NCI-H2196 (cell line): ENCODE results near the gene RIMS4.

Source experiments
- DNase-seq: peaks from one replicate; lab custom pipeline; 2025; ENCODE audit not compliant: unreplicated experiment; lab: John Stamatoyannopoulos, UW

The RIMS4 gene

DNA sequence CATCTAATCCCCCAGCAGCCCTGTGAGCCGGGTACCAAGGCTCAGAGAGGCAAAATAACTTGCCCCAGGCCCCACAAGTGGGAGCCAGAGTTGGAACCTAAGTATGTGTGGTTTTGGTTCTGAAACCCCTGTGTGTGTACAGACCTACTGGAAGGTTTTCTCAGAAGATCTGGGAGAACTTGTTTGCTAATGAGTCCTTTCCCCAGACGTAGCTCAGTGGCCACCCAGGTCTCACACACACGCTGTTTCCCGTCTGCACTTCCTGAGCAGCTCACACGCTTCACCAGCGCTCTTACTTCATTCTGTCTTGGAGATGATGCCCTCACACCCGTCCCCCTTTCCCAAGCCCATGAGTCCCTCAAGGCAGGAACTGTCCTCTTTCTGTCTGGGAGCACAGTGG, 87.0 kb downstream of the RIMS4 start:
- no peak for DNase-seq

DNA sequence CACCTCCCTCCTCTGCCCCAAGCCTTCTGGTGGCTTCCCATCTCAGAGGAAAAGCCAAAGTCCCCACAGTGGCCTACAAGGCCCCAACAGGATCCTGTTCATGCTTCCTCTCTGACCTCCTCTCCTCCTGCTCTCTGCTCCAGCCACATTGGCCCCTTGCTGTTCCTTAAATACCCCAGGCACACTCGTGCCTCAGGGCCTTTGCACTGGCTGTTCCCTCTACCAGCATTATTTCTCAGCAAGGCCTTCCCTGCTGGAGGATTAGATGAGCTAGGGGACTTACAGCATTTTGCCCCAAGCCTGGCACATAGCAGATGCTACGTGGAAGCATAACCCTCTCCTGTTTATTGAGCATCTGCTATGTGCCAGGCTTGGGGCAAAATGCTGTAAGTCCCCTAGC, 87.4 kb downstream of the RIMS4 start:
- no peak for DNase-seq

DNA sequence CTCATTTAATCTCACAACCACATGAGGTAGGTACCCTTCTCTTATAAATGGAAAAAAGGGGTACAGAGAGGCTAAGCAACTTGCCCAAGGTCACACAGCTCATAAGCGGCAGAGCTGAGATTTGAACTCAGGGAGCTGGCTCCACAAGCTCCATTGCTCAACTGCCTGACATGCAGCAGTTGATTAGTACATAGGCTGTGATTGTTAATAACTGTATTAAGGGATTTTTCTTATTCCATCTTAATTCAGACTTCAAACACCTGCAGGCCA, 88.6 kb downstream of the RIMS4 start:
- no peak for DNase-seq

DNA sequence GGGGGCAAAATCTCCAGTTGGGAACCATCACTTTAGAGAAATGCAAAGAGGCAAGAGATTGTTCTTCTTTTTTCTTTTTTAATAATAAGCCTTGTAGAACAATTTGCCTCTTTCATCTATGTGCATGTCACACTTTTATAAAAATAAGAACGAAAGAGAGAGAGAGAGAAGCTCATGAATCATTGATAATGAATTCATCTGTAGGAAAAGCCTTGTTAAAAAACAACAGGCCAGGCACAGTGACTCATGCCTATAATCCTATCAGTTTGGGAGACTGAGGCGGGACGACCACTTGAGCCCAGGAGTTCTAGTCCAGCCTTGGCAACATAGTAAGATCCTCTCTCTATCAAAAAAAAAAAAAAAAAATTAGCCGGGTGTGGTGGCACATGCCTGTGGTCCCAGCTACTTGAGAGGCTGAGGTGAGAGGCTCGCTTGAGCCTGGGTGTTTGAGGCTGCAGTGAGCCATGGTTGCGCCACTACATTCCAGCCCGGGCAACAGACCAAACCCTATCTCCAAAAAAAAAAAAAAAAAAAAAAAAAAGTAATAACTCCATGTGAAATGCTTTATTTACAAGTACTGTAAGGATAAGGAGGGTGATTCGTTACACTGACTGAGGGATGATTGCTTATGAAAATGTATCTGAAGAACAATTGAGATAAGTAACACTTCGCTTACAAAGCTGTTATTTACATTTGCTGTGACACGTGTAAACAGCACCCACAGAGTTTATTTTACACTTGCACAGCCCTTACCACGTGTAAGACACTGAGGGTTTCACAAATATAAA, 89.2 kb downstream of the RIMS4 start:
- DNase-seq, result no peak

DNA sequence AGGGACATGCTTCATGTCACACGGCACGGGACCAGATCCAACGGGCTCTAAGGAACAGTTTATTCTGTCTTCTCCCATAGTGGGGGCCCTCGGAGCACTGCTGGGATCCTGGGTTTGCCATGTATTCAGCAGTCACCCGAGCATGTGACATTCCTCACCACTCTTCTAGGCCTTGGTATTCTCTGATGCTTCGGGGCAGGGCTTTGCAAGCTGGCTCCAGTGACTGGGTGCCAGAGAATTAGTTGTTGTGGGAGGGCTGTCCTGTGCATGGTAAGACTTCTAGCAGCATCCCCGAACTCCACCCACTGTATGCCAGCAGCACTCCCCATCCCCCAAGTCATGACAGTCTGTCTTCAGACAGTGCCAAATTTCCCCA, 89.7 kb downstream of the RIMS4 start:
- DNase-seq, result no peak

DNA sequence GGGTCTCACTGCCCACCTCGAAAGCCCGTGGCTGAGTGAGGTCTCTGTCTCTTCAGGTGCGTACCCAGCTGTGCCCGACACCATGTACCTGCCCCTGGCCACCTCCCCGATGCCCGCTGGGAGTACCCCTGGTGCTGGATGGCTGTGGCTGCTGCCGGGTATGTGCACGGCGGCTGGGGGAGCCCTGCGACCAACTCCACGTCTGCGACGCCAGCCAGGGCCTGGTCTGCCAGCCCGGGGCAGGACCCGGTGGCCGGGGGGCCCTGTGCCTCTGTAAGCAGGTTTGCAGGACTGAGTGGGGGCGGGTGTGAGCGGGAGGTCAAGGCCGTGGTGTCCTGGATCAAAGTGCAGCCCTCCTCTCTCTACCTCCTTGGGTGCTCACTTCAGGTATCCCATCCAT, 90.5 kb downstream of the RIMS4 start:
- DNase-seq, result no peak

DNA sequence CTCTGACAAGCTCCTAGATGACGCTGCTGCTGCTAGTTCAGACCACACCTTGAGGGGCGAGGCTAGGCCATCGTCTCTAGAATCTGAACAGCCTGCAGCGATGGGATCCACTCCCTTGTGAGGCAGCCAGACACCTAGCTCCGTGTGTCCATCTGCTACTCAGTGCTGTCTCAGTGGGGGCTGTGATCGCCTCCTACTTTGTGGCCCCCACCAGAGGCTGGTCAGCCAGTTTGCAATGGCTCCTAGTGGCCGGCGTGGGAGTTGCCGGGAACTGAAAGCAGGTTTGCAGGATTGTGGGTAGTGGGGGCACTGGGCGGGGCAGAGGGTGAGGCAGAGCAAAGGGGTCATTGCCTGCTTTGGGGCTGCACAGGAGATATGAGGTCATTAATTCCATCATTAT, 92.4 kb downstream of the RIMS4 start:
- DNase-seq, result no peak

DNA sequence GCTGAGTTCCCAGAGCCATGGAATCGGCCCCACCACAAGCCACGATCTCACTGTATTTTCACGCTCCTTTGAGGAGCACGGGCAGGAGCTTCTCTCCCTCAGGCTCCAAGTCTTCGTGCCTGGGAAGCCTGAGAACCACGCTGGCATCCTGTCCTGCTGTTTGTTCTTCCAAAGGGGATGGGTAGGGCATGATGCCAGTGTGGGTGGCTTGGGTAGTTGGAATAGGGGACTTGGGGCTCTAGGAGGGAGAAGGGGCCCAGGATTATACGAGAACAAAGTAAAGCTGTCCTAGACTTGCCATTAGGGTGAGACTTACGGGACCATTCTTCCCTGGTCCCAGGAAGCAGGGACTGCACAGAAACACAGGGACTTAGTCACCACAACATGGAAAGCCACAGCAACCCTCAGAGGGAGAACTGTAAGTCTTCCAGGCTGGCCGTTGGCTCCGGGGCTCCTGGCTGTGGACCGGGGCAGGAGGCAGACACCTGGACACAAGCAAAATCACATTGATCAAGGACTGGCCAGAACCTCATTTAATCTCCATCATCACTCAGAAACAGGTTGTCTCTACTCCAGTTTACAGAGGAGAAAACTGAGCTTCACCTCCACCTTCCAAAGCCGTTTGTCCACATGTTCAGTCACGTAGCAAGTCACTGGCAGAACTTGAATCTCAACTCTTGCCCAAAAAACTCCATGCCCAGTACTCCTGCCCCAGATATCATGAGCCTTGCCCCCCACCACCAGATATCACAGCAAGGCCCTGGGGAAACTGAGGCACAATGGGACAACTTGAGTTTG, 93.8 kb downstream of the RIMS4 start:
- DNase-seq, result no peak

DNA sequence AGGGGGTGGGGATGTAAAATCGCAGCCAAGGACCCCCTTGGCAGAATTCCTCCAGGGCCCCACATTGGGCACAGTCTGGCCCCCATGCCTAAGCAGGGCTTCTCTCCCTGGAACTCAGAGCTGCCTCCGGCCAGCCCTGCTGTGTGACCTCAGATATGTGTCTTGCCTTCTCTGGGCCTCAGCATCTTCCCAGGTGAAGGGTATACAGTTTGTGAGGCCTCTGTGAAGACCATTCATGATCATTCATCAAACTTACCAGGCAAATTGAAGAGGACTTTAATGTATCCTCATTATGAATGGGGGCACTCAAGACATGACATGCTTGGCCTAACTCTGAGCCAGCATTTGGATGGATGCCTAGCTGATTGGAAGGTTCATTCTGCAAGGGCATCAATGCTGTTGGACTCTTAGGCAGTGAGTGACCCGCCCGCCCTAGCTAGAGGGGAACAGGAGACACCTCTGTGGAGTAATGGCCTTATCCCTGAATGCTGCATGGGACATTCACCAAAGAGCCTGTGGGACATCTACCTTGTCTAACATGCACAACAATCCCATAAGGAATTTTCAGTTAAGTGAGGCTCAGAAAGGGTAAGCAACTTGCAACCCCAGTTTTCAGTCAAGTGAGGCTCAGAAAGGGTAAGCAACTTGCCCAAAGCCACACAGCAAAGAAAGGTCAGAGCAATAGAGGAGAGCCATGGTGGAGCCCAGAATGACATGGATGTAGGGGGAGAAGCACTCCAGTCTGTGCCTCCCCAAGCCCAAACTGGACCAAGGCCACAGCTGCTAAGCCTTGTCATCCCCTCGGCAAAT, 94.6 kb downstream of the RIMS4 start:
- no peak for DNase-seq

DNA sequence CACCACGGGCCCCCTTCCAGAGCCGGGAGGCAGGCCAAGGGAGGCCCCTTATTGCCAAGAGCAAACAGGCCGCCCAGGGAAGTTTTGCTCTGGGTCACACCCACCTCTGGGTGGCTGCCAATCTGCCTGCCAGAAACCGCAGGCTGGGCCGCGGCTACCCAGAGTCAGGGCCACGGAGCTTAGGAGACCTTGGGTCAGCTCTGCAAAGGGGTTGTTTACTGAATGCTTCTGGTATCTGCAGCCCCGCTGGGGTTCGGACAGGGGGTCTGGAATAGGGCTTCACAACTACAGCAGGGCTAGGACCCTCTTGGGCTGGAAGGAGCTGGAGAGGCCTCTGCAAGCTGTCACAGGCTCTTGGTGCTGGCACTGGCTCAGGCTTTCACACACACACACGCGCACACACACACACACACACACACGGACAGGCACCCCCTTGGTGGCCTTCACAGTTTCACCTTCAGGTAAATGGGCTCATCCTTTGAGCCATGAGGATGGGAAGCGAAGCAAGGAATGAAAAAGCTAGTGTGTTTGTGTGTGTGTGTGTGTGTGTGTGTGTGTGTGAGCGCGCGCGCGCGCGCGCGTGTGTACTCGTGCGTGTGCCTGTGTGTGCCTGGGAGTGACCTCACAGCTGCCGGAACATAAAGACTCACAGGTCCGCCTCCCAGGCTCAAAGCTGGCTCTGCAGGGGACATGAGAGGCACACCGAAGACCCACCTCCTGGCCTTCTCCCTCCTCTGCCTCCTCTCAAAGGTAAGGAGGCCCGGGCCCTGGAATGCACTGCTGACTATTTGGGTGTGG, 95.4 kb downstream of the RIMS4 start, which contains the start of gene CCN5:
TSS of gene CCN5 (plus strand) at position 669 of the 798 bp plus-strand sequence. CDS start at position 691, 22 bp downstream.
- DNase-seq, result peak; percentile 80

DNA sequence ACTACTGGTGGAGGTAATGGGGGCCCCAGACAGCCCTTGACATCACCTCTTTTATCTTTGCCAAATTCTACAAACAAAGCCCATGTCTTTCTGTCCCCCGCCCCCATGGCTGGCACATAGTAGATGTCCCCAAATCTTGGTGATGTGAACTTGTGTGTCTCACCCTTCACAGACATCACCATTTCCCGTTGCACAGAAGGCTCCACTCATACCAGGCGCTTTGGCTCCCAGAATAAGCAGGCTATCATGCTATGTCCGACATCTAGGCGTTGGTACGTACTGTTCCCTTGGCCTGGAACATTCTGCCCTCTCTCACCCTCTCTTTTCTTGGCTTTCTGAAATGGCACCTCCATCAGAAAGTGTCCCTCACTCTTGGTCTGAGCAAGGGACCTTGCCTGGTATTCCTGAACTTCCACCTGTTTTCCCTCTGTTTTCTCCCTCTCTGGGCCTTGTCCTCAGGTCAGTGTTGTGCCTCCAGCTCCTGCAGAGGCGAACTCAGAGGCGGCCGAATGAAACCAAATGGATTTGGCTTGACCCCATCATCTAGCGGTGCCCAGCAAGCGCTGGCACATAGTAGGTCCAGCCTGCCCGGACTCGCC, 96.1 kb downstream of the RIMS4 start:
- DNase-seq, result no peak

DNA sequence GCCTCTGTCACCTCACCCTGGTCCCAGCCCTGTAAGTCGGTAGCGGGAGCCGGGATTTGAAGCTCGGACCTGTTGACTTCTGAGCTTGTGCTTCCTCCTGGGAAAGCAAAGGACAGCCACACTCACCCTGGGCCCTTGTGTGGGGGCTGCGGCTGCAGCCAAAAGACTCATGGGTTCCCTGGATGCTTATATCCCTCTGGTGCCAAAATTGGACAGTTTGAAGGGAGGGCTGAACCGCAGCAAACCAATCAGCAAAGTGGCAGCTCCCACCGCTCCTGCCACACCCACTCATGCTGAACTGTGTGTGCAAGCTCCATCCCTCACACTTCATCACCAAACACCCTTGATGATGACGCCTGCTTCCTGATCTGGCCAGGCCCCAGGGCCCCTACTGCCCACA, 99.1 kb downstream of the RIMS4 start:
- DNase-seq, result no peak

DNA sequence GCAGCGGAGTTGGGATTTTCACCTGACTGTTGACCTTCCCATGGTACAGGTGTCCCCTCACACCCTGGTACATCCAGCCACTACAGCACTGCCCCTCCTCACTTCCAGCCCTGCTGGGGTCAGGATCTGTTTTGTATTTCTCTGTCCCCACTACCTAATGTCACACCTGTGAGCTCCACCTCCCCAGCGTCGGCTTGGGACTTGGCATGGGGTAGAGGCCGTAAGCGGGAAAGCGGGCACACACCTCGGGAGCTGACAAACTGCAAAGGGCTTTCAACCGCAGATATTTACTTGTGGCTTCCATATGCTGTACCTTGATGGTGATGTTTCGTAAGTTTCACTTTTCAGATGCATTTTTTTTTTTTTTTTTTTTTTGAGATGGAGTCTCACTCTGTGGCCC, 100.5 kb downstream of the RIMS4 start:
- no peak for DNase-seq

DNA sequence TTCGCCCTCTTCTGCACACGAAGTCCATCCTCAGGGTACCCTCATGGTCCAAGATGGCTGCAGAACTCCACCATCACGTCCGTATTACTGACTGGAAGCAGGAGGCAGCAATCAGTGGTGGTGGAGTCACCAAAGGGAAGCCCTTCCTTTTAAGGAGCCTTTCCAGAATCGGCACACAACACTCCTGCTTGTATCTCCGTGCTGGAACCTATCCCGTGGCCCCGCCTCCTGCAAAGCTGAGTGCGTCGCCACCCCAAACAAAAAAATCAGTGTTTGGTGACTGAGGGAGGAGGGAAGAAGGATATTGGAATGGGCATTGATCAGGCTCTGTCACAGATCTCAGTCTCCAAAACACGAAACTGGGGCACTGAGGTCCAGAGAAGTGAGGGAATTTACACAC, 101.0 kb downstream of the RIMS4 start:
- no peak for DNase-seq

DNA sequence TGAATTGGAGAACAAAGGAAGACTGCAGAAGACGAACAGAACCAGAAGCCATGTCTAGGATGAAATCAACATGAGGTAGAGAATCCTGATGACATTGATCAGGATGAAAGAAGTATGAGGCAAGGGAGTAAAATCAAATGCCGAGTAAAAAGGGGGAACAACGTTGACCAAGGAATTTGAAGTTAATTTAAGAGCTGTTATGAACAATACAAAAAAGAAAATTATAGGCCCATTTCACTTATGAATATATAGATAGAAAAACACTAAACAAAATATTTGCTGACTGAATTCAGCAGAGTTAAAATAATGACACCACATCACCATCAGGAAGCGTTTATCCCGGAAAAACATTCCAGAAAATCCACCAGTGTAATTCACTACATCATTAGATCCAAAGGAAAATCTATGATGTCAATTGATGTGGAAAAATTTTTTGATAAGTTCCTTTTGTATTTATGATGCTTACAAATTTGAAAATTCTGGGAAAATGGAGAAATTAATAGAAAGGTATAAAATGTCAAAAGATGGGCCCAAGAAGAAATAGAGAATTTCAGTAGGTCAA, 103.2 kb downstream of the RIMS4 start:
- DNase-seq, result no peak

DNA sequence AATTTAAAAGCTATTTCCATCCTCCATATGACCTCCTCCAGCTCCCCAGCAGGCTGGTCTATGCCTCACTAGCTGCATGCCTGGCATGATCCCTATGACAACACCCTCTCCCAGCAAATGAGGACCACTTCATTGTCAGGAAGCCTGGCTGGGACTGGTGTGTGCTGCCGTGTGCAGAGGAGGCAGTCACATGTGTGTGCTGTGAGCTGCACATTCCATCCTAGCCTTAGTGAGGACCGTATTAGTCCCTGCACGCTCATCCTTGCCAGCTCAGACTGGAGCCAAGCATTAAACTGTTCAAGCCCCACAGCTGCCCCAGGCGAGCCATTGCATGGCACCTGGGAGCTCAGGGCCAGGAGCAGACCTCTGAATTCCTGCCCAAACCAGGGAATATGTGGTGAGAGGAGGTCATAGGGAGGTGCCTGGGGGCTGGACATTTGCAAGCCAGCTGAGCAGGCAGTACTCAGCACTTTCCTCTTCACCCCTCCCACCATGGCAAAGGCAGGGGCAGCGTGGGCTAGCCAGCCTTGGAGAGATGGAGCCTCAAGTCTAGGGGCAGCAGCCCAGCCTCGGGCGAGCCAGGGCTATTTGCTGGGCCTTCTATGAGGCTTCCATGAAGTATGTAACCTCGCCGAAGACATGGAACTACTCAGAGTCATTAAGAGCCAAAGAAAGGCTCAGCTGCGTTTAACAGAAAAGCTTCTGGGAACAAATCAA, 103.9 kb downstream of the RIMS4 start:
- no peak for DNase-seq

DNA sequence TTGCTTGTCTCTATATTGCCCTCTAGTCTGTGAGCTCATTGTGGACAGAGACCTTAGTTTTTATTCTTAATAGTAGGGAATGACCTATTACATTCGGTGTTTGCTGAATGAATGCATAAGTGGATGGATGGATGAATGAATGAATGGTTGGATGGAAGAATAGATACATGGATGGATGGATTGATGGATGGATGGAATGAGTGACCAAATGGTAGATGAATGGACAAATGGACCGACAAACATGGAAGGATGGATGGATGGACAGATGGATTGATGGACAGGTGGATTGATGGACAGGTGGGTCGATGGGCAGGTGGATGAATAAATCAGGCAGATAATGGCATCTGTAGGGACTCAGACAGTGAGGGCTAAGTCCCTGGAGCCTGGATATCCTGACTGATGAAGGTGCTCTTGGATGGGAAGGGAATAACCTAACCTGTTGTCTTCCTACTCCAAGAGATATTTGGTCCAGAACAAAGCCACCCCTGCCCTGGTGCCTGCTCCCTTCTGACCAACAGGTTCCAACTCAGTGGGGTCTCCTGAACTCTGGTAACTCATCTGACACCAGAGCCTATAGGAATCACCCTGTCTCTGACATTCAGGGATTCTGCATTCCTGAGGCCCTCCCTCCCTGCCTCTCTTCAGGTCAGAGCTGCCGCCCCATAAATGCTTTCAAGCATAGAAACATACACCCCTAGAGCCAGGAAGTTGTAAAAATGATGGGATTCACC, 104.8 kb downstream of the RIMS4 start:
- no peak for DNase-seq

DNA sequence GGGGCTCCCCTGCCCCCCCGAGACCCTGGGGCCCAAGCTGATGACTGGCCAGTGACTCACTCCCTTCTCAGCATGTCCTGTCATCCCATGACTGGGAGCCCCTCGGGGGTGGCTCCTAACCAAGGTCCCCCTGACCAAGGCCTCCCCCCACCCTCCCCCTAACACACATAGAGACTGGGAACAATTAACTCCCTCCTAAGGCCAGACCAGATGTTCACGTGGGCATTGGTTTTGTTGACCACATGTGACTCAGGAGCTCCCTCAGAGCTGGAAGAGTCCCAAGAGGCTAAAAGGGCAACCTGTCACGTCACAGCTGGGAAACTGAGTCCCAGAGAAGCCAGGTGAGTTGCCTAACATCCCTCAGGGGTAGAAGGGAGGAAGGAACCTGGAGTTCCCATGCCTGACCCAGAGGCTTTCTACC, 105.8 kb downstream of the RIMS4 start:
- no peak for DNase-seq

DNA sequence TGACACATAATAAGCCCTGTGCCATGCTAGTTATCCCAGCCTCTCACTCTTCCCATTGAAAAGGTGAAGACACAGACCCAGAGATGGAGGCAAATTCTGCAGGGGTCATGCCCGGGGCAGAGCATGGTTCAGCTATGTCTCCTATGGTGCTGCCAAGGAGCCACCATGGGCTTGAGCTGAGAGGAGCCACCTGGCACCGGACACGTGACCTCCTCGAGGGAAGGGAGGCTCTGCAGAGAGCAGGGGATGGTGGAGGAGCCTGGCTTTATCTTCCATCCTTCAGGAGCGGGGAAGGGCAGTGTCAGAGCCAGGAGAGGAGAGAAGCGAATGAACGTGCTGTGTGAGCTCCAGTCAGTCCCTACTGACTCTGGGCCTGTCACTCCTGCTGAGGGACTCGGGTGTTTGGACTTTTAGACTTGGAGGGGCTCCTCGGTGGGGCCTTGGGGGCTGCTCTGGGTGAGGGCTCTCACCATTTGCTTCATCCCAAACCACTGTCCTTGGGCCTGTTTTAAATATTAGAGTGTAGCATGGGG, 106.3 kb downstream of the RIMS4 start:
- no peak for DNase-seq
